D721Med (cell line): Measurements from ENCODE around the gene KCTD11.

Experiments used
- DNase-seq: peaks from one replicate; pipeline ENCODE4 v3.0.0; 2011; ENCODE audit warnings: low spot score; ENCODE audit not compliant: insufficient read length
- FAIRE-seq: peaks from 2 replicates; lab custom pipeline; 2011; peaks lifted over from hg19 to GRCh38; lab: Jason Lieb, UNC
- TF ChIP-seq, protein P1 (sequence below): IDR thresholded peaks from 2 replicates; pipeline ENCODE4 v1.5.1; 2012; ENCODE audit warnings: mild to moderate bottlenecking, control low read depth; ENCODE audit not compliant: insufficient read depth; ENCODE audit errors: missing control alignments

KCTD11 gene

DNA sequence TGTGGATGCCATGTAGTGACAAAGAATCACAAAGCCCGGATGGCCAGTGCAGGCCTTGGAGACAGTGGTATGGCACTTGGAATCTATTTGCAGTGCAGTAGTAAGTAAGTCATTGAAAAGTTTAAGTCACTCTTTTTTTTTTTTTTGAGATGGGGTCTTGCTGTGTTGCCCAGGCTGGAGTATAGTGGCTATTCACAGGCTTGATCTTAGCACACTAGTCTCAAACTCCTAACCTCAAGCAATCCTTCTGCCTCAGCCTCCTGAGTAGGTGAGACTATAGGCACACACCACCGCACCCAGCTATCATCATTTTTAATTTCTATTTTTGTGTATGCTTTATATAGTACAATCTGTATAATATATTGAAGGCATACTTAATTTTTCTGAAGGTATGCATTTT is 46.6 kb downstream of the KCTD11 start:
- TF ChIP-seq, protein P1, sequence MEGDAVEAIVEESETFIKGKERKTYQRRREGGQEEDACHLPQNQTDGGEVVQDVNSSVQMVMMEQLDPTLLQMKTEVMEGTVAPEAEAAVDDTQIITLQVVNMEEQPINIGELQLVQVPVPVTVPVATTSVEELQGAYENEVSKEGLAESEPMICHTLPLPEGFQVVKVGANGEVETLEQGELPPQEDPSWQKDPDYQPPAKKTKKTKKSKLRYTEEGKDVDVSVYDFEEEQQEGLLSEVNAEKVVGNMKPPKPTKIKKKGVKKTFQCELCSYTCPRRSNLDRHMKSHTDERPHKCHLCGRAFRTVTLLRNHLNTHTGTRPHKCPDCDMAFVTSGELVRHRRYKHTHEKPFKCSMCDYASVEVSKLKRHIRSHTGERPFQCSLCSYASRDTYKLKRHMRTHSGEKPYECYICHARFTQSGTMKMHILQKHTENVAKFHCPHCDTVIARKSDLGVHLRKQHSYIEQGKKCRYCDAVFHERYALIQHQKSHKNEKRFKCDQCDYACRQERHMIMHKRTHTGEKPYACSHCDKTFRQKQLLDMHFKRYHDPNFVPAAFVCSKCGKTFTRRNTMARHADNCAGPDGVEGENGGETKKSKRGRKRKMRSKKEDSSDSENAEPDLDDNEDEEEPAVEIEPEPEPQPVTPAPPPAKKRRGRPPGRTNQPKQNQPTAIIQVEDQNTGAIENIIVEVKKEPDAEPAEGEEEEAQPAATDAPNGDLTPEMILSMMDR, result no peak
- DNase-seq (no peak), FAIRE-seq (no peak)

DNA sequence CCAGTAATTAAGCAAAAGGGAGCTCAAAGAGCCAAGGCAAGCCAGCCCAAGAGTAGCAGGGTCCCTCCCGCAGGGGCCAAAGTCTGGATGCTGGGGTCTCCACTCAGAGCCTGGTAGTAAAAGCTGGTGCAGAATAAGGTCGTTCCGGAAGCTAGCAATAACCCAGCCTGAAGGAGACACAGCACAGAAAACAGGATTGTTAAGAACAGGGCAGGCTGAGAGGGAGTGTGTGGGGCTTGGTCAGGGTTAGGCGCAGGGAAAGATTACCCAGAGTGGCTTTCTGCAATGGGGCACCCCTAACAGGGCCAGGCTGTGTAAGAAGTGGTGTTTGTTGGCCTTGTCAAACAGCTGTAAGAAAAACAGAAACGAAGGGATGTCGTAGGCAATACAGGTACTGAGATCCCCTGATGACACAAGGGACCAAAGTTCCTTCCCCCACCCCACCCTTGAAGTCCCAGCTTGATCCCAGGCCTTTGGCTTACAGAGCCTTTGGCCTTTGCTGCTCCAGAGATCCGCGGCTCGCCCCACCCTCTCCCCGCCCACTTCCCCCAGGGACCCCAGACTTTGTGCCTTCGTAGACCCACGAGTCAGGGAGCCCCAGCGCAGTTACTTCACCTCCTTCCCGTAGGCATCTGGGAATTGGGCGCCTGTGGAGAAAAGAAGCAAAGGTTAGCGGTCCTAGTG is 51.2 kb downstream of the KCTD11 start:
- DNase-seq (no peak), FAIRE-seq (no peak)
- TF ChIP-seq, protein P1, result no peak

DNA sequence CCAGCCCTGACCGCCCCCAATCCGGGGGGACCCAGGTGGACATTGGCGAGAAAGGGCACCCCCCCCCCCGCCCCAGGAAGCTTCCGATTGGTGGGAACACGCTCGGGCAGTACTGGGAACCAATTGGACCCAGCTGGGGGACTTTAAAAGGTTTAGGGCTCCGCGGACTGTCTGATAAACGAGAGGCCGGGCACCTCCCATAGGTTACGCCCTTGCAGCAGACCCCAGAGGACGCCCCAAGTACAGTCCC is 51.7 kb downstream of the KCTD11 start:
- no peak for FAIRE-seq

DNA sequence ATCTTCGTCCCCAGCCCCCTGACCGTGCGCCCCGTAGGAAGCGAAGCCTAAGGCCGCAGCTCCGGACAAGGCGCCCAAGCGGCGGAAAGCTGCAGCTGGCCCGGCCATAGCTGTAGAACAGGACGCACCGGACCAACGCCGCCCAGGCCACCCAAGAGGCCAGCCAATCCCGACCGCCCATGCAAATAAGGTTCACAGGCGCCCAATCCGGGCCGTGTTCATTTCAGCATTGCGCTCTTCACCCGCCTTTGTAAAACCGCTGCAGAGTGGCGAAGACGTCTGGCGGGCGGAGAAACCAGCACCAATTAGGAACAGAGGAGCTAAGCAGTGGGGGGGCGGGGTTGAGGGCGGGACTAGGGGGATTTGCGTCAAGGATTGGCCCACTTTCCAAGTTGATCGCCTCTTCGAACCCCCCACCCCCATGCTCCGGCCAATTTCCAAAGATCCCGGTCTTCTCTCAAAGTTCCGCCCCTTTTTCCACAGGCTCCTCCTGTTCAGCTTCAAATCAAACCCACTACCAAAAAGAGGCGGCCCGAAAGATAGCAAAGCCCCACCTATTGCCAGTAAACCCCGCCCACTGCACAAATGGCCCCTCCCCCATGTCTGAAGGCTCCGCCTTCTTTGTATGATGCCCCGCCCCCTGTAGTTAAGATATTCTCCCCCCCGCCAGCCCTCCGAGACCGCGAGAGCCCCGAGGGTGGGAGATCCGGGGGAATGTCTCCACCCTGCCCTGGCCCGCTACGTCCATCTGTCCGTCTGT is 52.2 kb downstream of the KCTD11 start, which contains the start of gene TMEM256:
TMEM256 (minus strand) TSS at position 121 of the 760 bp plus-strand sequence; CDS start at position 108, 13 bp downstream.
- TF ChIP-seq, protein P1, result no peak
- FAIRE-seq (no peak), DNase-seq (peak; percentile 66)

More for the DNA sequence above, 51.7 kb downstream of the KCTD11 start:
- TF ChIP-seq, protein P1, result no peak
- DNase-seq, result no peak
